GM12878 (cell line): Measurements from ENCODE around the gene ZSCAN26. TPM values are rescaled to one million over a fixed set of nuclear protein-coding genes. Genes with fewer than 3 reads are reported as not detected.

Source experiments
- ATF3 ChIP-seq: IDR thresholded peaks from 2 replicates; pipeline ENCODE4 v1.6.1; 2011; ENCODE audit warnings: low read depth, mild to moderate bottlenecking, low read length, moderate library complexity, borderline replicate concordance; ENCODE audit errors: extremely low read depth
- CBFB ChIP-seq: IDR thresholded peaks from 2 replicates; pipeline ENCODE4 v1.6.1; 2016; ENCODE audit warnings: antibody characterized with exemption, low read depth
- CHD2 ChIP-seq: IDR thresholded peaks from 2 replicates; pipeline ENCODE4 v1.6.1; 2011; ENCODE audit warnings: low read depth, low read length, improper control_type of control experiment, borderline replicate concordance
- DPF2 ChIP-seq: fragments of 450-650 bp; IDR thresholded peaks from 2 replicates; pipeline ENCODE4 v1.6.1; 2017; ENCODE audit warnings: mild to moderate bottlenecking
- MEF2A ChIP-seq: IDR thresholded peaks from 2 replicates; pipeline ENCODE4 v1.6.1; 2011; ENCODE audit warnings: low read depth, mild to moderate bottlenecking, low read length, moderate library complexity; ENCODE audit not compliant: insufficient read depth
- MYB ChIP-seq: fragments of 150-350 bp; IDR thresholded peaks from 2 replicates; pipeline ENCODE4 v1.6.1; 2014; ENCODE audit warnings: mild to moderate bottlenecking, low read depth, low read length, borderline replicate concordance
- POU2F2 ChIP-seq: IDR thresholded peaks from 3 replicates; pipeline ENCODE4 v1.6.1; 2011; ENCODE audit warnings: low read depth, mild to moderate bottlenecking, low read length, borderline replicate concordance
- SMAD1 ChIP-seq: fragments of 450-650 bp; IDR thresholded peaks from 2 replicates; pipeline ENCODE4 v1.6.1; 2018; ENCODE audit warnings: mild to moderate bottlenecking, low read depth; ENCODE audit not compliant: partially characterized antibody
- WRNIP1 ChIP-seq: IDR thresholded peaks from 2 replicates; pipeline ENCODE4 v1.6.1; 2011; ENCODE audit warnings: low read depth, low read length, improper control_type of control experiment, borderline replicate concordance
- ZBTB33 ChIP-seq: fragments of 450-650 bp; IDR thresholded peaks from 2 replicates; pipeline ENCODE4 v1.6.1; 2017; ENCODE audit warnings: mild to moderate bottlenecking
- polyA plus RNA-seq, 11 experiments: library from polyadenylated mRNA; depleted of rRNA in 4 of 11; unstranded in 6 of 11; stranded (reverse) in 5 of 11; fragments of >200 nt; fragmentation: Nextera tagmentation in 4 of 11; fragmentation: Illumina TruSeq in 1 of 11; extraction: Ambion mirVana in 4 of 11; extraction: Trizol in 1 of 11; gene quantifications; 1 replicate in 1 of 11; 2 replicates in 10 of 11; pipeline versions ENCODE4 v1.2.1 to v1.2.3, GENCODE V29; 2011 to 2016; ENCODE audit warnings: inconsistent platforms in 2 of 11, missing spikeins in 2 of 11, low read depth in 1 of 11
- total RNA-seq, 4 experiments: library from RNA; depleted of rRNA in 3 of 4; stranded (reverse); fragments of >200 nt in 3 of 4; fragmentation: Illumina TruSeq in 1 of 4; extraction: Trizol in 1 of 4; gene quantifications; 2 replicates each; pipeline versions ENCODE4 v1.2.1 to v1.2.3, GENCODE V29; 2013 to 2021
- TF ChIP-seq, protein P1 (sequence below): IDR thresholded peaks from 2 replicates; pipeline ENCODE4 v1.6.1; 2012; ENCODE audit warnings: low read depth, low read length, improper control_type of control experiment
- TF ChIP-seq, protein P2 (sequence below): IDR thresholded peaks from 2 replicates; pipeline ENCODE4 v1.6.1; 2012; ENCODE audit warnings: improper control_type of control experiment, low read depth, low read length; ENCODE audit not compliant: insufficient replicate concordance
- TF ChIP-seq, protein P3 (sequence below): IDR thresholded peaks from 2 replicates; pipeline ENCODE4 v1.6.1; 2011; ENCODE audit warnings: borderline replicate concordance, low read depth, mild to moderate bottlenecking, moderate library complexity, mixed read lengths, low read length; ENCODE audit not compliant: insufficient read depth; ENCODE audit errors: extremely low read length
- TF ChIP-seq, protein P4 (sequence below): fragments of 450-650 bp; formaldehyde crosslinking; IDR thresholded peaks from 2 replicates; pipeline ENCODE4 v1.4.0; 2022; ENCODE audit warnings: mild to moderate bottlenecking, moderate library complexity

The ZSCAN26 gene
- total and polyA plus RNA-seq, 10 of the 15 experiments (the other 5 are each of a cell fraction or from before 2014, with no cell fraction given), result 4.5 to 13.3 (median 6.5) TPM

DNA sequence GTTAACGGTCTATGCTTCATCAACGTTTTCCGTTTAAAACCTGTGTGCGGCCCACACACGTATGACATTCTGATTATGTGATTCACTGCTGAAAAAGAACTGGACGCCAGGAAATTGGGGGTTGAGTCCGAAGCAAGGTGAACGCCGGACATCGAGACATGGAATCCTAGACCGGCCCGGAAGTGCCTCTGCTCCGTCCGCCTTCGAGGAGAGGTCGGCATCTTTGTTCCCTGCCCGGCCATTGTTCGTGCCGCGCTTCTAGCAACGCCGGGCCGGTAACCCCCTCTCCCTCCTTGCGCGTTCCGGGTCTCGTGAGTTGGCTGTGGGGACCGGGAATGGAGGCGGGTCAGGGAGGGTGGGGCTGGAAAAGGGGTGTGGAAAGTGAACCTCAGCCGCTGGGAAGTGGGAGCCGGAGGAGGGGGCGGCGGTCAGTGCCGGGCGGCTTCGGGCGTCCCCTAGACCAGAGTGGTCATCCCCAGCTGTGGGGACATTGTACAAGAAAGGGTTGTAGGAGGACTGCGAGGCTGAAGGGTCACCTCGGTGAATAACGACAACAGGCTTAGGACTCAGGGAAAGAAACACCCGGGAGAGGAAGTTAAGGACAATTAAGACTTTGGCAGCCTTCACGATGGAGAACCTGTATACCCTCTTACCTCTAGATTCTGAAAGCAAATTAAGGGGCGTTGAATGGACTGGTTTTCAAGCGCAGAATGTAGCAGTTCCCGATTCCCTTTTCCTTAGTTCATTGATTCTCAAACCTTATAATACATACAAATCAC lies 41.7 kb upstream of the ZSCAN26 start, which contains the start of gene ZSCAN9 (continued):
- TF ChIP-seq, protein P1, sequence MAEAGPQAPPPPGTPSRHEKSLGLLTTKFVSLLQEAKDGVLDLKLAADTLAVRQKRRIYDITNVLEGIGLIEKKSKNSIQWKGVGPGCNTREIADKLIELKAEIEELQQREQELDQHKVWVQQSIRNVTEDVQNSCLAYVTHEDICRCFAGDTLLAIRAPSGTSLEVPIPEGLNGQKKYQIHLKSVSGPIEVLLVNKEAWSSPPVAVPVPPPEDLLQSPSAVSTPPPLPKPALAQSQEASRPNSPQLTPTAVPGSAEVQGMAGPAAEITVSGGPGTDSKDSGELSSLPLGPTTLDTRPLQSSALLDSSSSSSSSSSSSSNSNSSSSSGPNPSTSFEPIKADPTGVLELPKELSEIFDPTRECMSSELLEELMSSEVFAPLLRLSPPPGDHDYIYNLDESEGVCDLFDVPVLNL, result no peak
- TF ChIP-seq ATF3 (no peak), MEF2A (no peak), CHD2 (peak; percentile 40; the same call in 1 of the 2 replicates), ZBTB33 (no peak), DPF2 (0 out of 2 replicates have a peak, but pooled peaks have one; percentile 44), MYB (no peak), SMAD1 (no peak), WRNIP1 (peak; percentile 90; the same call in 1 of the 2 replicates), CBFB (peak; percentile 81; the same call in 1 of the 2 replicates), POU2F2 (no peak; the same call in 1 of the 3 replicates)
- TF ChIP-seq, protein P2, sequence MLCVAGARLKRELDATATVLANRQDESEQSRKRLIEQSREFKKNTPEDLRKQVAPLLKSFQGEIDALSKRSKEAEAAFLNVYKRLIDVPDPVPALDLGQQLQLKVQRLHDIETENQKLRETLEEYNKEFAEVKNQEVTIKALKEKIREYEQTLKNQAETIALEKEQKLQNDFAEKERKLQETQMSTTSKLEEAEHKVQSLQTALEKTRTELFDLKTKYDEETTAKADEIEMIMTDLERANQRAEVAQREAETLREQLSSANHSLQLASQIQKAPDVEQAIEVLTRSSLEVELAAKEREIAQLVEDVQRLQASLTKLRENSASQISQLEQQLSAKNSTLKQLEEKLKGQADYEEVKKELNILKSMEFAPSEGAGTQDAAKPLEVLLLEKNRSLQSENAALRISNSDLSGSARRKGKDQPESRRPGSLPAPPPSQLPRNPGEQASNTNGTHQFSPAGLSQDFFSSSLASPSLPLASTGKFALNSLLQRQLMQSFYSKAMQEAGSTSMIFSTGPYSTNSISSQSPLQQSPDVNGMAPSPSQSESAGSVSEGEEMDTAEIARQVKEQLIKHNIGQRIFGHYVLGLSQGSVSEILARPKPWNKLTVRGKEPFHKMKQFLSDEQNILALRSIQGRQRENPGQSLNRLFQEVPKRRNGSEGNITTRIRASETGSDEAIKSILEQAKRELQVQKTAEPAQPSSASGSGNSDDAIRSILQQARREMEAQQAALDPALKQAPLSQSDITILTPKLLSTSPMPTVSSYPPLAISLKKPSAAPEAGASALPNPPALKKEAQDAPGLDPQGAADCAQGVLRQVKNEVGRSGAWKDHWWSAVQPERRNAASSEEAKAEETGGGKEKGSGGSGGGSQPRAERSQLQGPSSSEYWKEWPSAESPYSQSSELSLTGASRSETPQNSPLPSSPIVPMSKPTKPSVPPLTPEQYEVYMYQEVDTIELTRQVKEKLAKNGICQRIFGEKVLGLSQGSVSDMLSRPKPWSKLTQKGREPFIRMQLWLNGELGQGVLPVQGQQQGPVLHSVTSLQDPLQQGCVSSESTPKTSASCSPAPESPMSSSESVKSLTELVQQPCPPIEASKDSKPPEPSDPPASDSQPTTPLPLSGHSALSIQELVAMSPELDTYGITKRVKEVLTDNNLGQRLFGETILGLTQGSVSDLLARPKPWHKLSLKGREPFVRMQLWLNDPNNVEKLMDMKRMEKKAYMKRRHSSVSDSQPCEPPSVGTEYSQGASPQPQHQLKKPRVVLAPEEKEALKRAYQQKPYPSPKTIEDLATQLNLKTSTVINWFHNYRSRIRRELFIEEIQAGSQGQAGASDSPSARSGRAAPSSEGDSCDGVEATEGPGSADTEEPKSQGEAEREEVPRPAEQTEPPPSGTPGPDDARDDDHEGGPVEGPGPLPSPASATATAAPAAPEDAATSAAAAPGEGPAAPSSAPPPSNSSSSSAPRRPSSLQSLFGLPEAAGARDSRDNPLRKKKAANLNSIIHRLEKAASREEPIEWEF, result no peak
- TF ChIP-seq, protein P3, sequence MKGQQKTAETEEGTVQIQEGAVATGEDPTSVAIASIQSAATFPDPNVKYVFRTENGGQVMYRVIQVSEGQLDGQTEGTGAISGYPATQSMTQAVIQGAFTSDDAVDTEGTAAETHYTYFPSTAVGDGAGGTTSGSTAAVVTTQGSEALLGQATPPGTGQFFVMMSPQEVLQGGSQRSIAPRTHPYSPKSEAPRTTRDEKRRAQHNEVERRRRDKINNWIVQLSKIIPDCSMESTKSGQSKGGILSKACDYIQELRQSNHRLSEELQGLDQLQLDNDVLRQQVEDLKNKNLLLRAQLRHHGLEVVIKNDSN, result no peak
- TF ChIP-seq, protein P4, sequence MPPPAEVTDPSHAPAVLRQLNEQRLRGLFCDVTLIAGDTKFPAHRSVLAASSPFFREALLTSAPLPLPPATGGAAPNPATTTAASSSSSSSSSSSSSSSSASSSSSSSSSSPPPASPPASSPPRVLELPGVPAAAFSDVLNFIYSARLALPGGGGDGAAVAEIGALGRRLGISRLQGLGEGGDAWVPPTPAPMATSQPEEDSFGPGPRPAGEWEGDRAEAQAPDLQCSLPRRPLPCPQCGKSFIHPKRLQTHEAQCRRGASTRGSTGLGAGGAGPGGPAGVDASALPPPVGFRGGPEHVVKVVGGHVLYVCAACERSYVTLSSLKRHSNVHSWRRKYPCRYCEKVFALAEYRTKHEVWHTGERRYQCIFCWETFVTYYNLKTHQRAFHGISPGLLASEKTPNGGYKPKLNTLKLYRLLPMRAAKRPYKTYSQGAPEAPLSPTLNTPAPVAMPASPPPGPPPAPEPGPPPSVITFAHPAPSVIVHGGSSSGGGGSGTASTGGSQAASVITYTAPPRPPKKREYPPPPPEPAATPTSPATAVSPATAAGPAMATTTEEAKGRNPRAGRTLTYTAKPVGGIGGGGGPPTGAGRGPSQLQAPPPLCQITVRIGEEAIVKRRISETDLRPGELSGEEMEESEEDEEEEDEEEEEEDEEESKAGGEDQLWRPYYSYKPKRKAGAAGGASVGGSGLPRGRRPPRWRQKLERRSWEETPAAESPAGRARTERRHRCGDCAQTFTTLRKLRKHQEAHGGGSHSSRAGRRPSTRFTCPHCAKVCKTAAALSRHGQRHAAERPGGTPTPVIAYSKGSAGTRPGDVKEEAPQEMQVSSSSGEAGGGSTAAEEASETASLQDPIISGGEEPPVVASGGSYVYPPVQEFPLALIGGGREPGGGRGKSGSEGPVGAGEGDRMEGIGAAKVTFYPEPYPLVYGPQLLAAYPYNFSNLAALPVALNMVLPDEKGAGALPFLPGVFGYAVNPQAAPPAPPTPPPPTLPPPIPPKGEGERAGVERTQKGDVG (CRISPR knock-in tag), result no peak
